T-helper 17 cell (primary cell): ENCODE data around the gene LMX1B. TPM values are rescaled to one million over a fixed set of nuclear protein-coding genes. Genes with fewer than 3 reads are reported as not detected.
A peak's percentile ranks its signal among the peaks of the same experiment; 100 is the strongest.

Experiments used
- ATAC-seq: fragments of 150-1000 bp; cut with Tn5 transposase; 2 replicates; pipeline ENCODE4 v1.10.0; 2021; ENCODE audit warnings: mild to moderate bottlenecking, moderate library complexity
- DNase-seq, 3 donors: peaks; one replicate each; pipeline versions ENCODE4 v3.0.0 to v3.0.0-alpha.2; 2020 to 2021
- H3K9me3 ChIP-seq: one replicate; pipeline ENCODE4 v1.7.0; 2013; ENCODE audit warnings: low read length, mild to moderate bottlenecking; ENCODE audit not compliant: control insufficient read depth, poor library complexity, severe bottlenecking
- H3K27ac Mint-ChIP-seq: one replicate; pipeline ENCODE4 v1.8.0; 2022; ENCODE audit warnings: mild to moderate bottlenecking, moderate library complexity, mixed read lengths
- H3K27me3 Mint-ChIP-seq: one replicate; pipeline ENCODE4 v1.8.0; 2022; ENCODE audit warnings: mixed read lengths
- H3K36me3 Mint-ChIP-seq: one replicate; pipeline ENCODE4 v1.8.0; 2022; ENCODE audit warnings: low read depth, mixed read lengths
- H3K4me1 Mint-ChIP-seq: one replicate; pipeline ENCODE4 v1.8.0; 2022; ENCODE audit warnings: mild to moderate bottlenecking, mixed read lengths
- H3K4me3 Mint-ChIP-seq: one replicate; pipeline ENCODE4 v1.8.0; 2022; ENCODE audit warnings: mild to moderate bottlenecking, moderate library complexity, mixed read lengths
- total RNA-seq, 4 donors: library from RNA in 2 of 4; stranded (reverse) in 2 of 4; gene quantifications; one replicate each; pipeline ENCODE4 v1.2.3 and lab custom pipeline; 2022 to 2026

LMX1B gene
- total RNA-seq, 2 donors from 2014 or later: not detected

- Mint-ChIP-seq H3K36me3 (peaks cover 2% of the 10 kb centered on the region), H3K4me1 (peaks cover 5% of the 10 kb centered on the region), H3K4me3 (no peak overlapping the region), H3K27ac (no peak overlapping the region), H3K27me3 (peaks cover 33% of the 10 kb centered on the region)
- DNase-seq: no peak
- no peaks in the 10 kb centered on the region for H3K9me3 ChIP-seq
- no peak for ATAC-seq
Observed at GRCh38 chr9:126692759-126693427, 79.2 kb downstream of the LMX1B start.

DNA sequence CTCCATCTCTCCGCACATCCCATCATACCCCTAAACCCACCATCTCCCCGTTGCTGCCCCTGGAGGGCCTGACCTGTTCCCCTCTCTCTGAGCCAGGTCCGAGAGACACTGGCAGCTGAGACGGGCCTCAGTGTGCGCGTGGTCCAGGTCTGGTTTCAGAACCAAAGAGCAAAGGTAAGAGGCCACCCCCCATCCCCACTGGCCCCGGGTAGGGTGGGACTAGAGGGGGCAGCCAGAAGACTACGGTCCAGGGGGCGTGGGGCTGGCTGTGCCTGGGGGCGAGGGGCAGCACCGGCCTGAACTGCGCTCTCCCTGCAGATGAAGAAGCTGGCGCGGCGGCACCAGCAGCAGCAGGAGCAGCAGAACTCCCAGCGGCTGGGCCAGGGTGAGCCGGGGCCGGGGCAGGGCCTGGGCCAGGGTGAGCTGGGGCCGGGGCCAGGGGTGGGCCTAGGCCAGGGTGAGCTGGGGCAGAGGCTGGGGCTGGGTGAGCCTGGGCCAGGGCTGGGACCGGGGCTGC lies 79.8 kb downstream of the LMX1B start:
- Mint-ChIP-seq H3K27ac (no peak overlapping the region), H3K4me3 (no peak overlapping the region), H3K36me3 (peaks cover 2% of the 10 kb centered on the region), H3K27me3 (peaks cover 38% of the 10 kb centered on the region), H3K4me1 (peaks cover 5% of the 10 kb centered on the region)
- ATAC-seq (no peak), DNase-seq (no peak)
- H3K9me3 ChIP-seq: no peaks in the 10 kb centered on the region

- DNase-seq: no peak
- H3K9me3 ChIP-seq: no peaks in the 10 kb centered on the region
- Mint-ChIP-seq H3K27ac (no peak overlapping the region), H3K36me3 (peaks cover 2% of the 10 kb centered on the region), H3K27me3 (peaks cover 35% of the 10 kb centered on the region), H3K4me3 (no peak overlapping the region), H3K4me1 (peaks cover 5% of the 10 kb centered on the region)
- ATAC-seq: no peak
Observed at GRCh38 chr9:126694206-126695081, 80.7 kb downstream of the LMX1B start.

GRCh38 chr9:126695186-126695585 lies 81.5 kb downstream of the LMX1B start:
- H3K4me3 Mint-ChIP-seq: no peak overlapping the region
- DNase-seq: no peak
- H3K27ac Mint-ChIP-seq: no peak overlapping the region
- H3K36me3 Mint-ChIP-seq: peaks cover 2% of the 10 kb centered on the region
- no peak for ATAC-seq
- no peaks in the 10 kb centered on the region for H3K9me3 ChIP-seq
- H3K4me1 Mint-ChIP-seq: peaks cover 4% of the 10 kb centered on the region
- peaks cover 34% of the 10 kb centered on the region for H3K27me3 Mint-ChIP-seq

GRCh38 chr9:126695701-126696400 lies 82.1 kb downstream of the LMX1B start:
- ATAC-seq: no peak
- H3K9me3 ChIP-seq: no peaks in the 10 kb centered on the region
- H3K4me1 Mint-ChIP-seq: peaks cover 4% of the 10 kb centered on the region
- no peak for DNase-seq
- H3K27me3 Mint-ChIP-seq: peaks cover 28% of the 10 kb centered on the region
- no peak overlapping the region for H3K27ac Mint-ChIP-seq
- peaks cover 2% of the 10 kb centered on the region for H3K36me3 Mint-ChIP-seq
- no peak overlapping the region for H3K4me3 Mint-ChIP-seq

- Mint-ChIP-seq H3K36me3 (peaks cover 2% of the 10 kb centered on the region), H3K27me3 (peaks cover 34% of the 10 kb centered on the region), H3K27ac (no peak overlapping the region), H3K4me1 (peaks cover 4% of the 10 kb centered on the region), H3K4me3 (no peak overlapping the region)
- no peaks in the 10 kb centered on the region for H3K9me3 ChIP-seq
- DNase-seq (no peak), ATAC-seq (no peak)
Observed at GRCh38 chr9:126696401-126697145, 82.8 kb downstream of the LMX1B start.

GRCh38 chr9:126697330-126697729 lies 83.6 kb downstream of the LMX1B start:
- H3K27ac Mint-ChIP-seq: no peak overlapping the region
- no peak overlapping the region for H3K4me3 Mint-ChIP-seq
- H3K27me3 Mint-ChIP-seq: peaks cover 41% of the 10 kb centered on the region
- peaks cover 2% of the 10 kb centered on the region for H3K36me3 Mint-ChIP-seq
- H3K4me1 Mint-ChIP-seq: peaks cover 4% of the 10 kb centered on the region
- DNase-seq: no peak
- ATAC-seq: no peak
- no peaks in the 10 kb centered on the region for H3K9me3 ChIP-seq

- H3K27ac Mint-ChIP-seq: no peak overlapping the region
- H3K4me1 Mint-ChIP-seq: peaks cover 2% of the 10 kb centered on the region
- H3K4me3 Mint-ChIP-seq: no peak overlapping the region
- ATAC-seq (no peak), DNase-seq (no peak)
- peaks cover 45% of the 10 kb centered on the region for H3K27me3 Mint-ChIP-seq
- no peaks in the 10 kb centered on the region for H3K36me3 Mint-ChIP-seq
- H3K9me3 ChIP-seq: no peaks in the 10 kb centered on the region
Observed at GRCh38 chr9:126698251-126698650, 84.5 kb downstream of the LMX1B start.

DNA sequence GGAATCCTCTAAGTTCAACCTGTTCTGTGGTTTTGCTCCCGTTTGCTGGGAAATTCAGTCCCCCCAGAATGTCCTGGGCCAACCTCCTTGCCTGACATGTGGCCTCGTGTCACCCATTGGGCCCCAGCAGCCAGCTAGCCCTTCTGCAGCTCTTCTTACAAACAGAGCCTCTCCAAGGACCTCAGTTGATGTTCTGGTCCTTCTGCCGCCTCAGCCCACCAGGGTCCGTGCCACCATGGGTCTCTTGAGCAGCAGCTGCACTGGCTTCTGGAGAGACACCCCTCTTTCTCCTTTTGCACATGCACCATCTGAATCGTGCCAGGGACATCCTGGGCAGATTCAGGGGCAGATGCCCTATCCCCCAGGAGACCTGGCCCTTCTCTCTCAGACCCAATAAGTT lies 85.0 kb downstream of the LMX1B start:
- peaks cover 2% of the 10 kb centered on the region for H3K4me1 Mint-ChIP-seq
- no peak for DNase-seq
- H3K4me3 Mint-ChIP-seq: no peak overlapping the region
- no peaks in the 10 kb centered on the region for H3K9me3 ChIP-seq
- no peak overlapping the region for H3K27ac Mint-ChIP-seq
- ATAC-seq: no peak
- peaks cover 50% of the 10 kb centered on the region for H3K27me3 Mint-ChIP-seq
- no peaks in the 10 kb centered on the region for H3K36me3 Mint-ChIP-seq

DNA sequence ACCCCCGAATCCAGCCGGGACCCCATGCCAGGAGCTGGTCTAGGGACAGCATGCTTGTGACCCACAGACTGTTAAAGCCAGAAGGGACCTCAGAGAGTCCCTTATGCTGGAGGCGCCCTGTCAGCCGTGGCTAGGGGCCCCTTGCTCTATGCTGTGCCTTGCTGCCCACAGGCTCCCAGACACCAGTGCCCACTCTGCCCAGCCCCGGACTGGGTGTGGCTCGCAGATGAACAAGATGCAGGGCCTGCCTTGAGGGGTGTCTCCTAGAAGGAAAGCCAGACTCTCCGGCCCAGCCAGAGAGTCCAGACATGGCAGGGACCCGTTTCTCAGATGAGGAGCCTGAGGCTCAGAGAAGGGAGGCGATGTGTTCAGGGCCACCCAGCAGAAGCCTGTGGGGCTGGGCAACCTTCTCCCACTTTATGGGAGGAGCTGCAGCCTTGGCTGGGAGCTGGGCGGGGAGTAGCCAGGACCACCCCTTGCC lies 85.7 kb downstream of the LMX1B start:
- no peaks in the 10 kb centered on the region for H3K36me3 Mint-ChIP-seq

DNA sequence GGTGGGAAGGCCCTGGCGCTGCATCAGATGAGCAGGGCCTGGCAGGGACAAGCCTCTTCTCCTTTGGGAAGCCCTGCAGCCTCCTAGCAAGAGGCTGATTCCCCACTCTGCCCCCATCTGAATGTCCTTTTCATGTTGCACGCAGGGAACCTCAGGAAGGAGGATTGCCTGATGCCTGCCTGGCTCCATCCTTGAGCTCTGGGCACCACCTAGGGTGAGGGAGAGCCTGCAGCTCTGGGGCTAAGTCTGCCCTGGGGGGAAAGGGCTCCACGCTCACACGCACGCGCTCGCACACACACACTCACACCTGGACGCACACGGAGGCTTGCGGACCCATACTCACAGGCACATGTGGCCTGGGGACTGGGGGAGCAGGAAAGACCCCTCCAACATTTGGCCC lies 86.6 kb downstream of the LMX1B start:
- DNase-seq (no peak), ATAC-seq (no peak)
- no peak overlapping the region for H3K4me3 Mint-ChIP-seq
- peaks cover 8% of the 10 kb centered on the region for H3K4me1 Mint-ChIP-seq
- no peaks in the 10 kb centered on the region for H3K36me3 Mint-ChIP-seq
- H3K9me3 ChIP-seq: no peaks in the 10 kb centered on the region
- H3K27ac Mint-ChIP-seq: no peak overlapping the region
- peaks cover 63% of the 10 kb centered on the region for H3K27me3 Mint-ChIP-seq

More for the DNA sequence above, 85.7 kb downstream of the LMX1B start:
- Mint-ChIP-seq H3K27me3 (peaks cover 57% of the 10 kb centered on the region), H3K4me3 (no peak overlapping the region), H3K27ac (peak overlapping the region; percentile 39), H3K4me1 (peaks cover 3% of the 10 kb centered on the region)
- DNase-seq (no peak), ATAC-seq (no peak)
- H3K9me3 ChIP-seq: no peaks in the 10 kb centered on the region

GRCh38 chr9:126700903-126701812 lies 87.4 kb downstream of the LMX1B start:
- Mint-ChIP-seq H3K27ac (peak overlapping the region; percentile 39), H3K4me1 (peaks cover 9% of the 10 kb centered on the region), H3K4me3 (no peak overlapping the region), H3K36me3 (no peaks in the 10 kb centered on the region), H3K27me3 (peaks cover 66% of the 10 kb centered on the region)
- ATAC-seq (no peak), DNase-seq (no peak)
- no peaks in the 10 kb centered on the region for H3K9me3 ChIP-seq
